PC-3 (cell line): ENCODE results near the gene ARHGAP8.

ENCODE experiments used
- CTCF ChIP-seq: fragments of 300-600 bp; sonication (generic); conservative IDR thresholded peaks from 2 replicates; pipeline ENCODE4 v1.5.1; 2017; ENCODE audit warnings: antibody characterized with exemption, low read depth, mild to moderate bottlenecking, low read length
- EZH2 ChIP-seq: fragments of 300-600 bp; sonication (generic); IDR thresholded peaks from one replicate; pipeline ENCODE4 v1.6.1; 2017; ENCODE audit warnings: antibody characterized with exemption, mild to moderate bottlenecking, low read length; ENCODE audit not compliant: unreplicated experiment

GRCh38 chr22:44891791-44892190, 139.4 kb downstream of the ARHGAP8 start:
- TF ChIP-seq CTCF: no peak
- TF ChIP-seq EZH2: no peak
